NCI-H2081 treated with DMSO at 0.1 percent for 48 hours (cell line): ENCODE measurements around the gene RNLS.
"Not testable (repeated sequence)": the region's sequence is repeated elsewhere in the genome, so short reads cannot be mapped to it uniquely, and the experiment has no call there.

Experiments used
- DNase-seq: peaks from one replicate; lab custom pipeline; 2025; lab: John Stamatoyannopoulos, UW

Gene RNLS

GRCh38 chr10:88343761-88344484, 239.2 kb downstream of the RNLS start:
- no peak for DNase-seq

GRCh38 chr10:88342733-88343310, 240.3 kb downstream of the RNLS start:
- DNase-seq, result no peak

GRCh38 chr10:88337134-88337533, 246.0 kb downstream of the RNLS start:
- no peak for DNase-seq

GRCh38 chr10:88336334-88336733, 246.8 kb downstream of the RNLS start:
- DNase-seq, result no peak

- no peak for DNase-seq
Measured at GRCh38 chr10:88333248-88333630, 249.9 kb downstream of the RNLS start.

- DNase-seq, result no peak
Measured at GRCh38 chr10:88332503-88333247, 250.4 kb downstream of the RNLS start.

GRCh38 chr10:88330174-88330573, 252.9 kb downstream of the RNLS start:
- no peak for DNase-seq

GRCh38 chr10:88322324-88323063, 260.6 kb downstream of the RNLS start:
- no peak for DNase-seq

GRCh38 chr10:88319960-88320517, 263.1 kb downstream of the RNLS start:
- no peak for DNase-seq

- DNase-seq, result no peak
Measured at GRCh38 chr10:88318803-88319202, 264.3 kb downstream of the RNLS start.

- no peak for DNase-seq
Measured at GRCh38 chr10:88317099-88317498, 266.0 kb downstream of the RNLS start.

- DNase-seq, result no peak
Measured at GRCh38 chr10:88316292-88316861, 266.7 kb downstream of the RNLS start.

GRCh38 chr10:88315755-88316154, 267.4 kb downstream of the RNLS start:
- DNase-seq, result no peak

GRCh38 chr10:88314362-88314761, 268.8 kb downstream of the RNLS start:
- DNase-seq, result no peak

GRCh38 chr10:88313878-88314277, 269.2 kb downstream of the RNLS start:
- no peak for DNase-seq

- DNase-seq, result no peak
Measured at GRCh38 chr10:88312855-88313254, 270.3 kb downstream of the RNLS start.

GRCh38 chr10:88311264-88311663, 271.9 kb downstream of the RNLS start:
- no peak for DNase-seq

GRCh38 chr10:88309365-88309764, 273.8 kb downstream of the RNLS start:
- no peak for DNase-seq

GRCh38 chr10:88308361-88308760, 274.8 kb downstream of the RNLS start:
- DNase-seq, result not testable (repeated sequence)

- no peak for DNase-seq
Measured at GRCh38 chr10:88299787-88300186, 283.3 kb downstream of the RNLS start.

GRCh38 chr10:88297103-88297502, 286.0 kb downstream of the RNLS start:
- DNase-seq, result no peak
